ENCODE results near the gene LUC7L.
"Not testable (repeated sequence)": the region's sequence is repeated elsewhere in the genome, so short reads cannot be mapped to it uniquely, and the experiment has no call there.

The LUC7L gene

GRCh38 chr16:228151-228851, 948 bp downstream of the LUC7L start:
- no peak for DNase-seq

DNA sequence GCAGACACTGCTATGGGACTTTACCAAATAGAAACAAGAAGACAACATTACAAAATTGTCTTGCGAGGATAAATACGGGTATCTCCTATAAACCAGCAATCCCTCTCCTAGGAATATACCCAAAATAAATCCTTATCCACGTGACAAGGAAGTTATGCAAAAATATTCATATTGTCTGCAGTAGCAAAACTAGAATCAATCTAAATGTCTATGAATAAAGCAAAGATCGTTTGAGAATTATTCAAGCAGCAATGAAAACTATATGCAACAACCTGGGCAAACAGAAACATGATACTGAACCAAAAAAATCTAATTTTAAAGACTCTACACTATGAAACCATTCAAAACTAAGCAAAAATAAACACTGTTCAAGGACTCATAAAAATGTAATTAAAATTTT, 9.2 kb downstream of the LUC7L start:
- no peak for DNase-seq

- DNase-seq = no peak
These were observed 16.2 kb downstream of the LUC7L start for GRCh38 chr16:212999-213398.

GRCh38 chr16:211631-212180, 17.5 kb downstream of the LUC7L start:
- DNase-seq = not testable (repeated sequence)

GRCh38 chr16:209359-209758, 19.9 kb downstream of the LUC7L start:
- not testable (repeated sequence) for DNase-seq

- DNase-seq = not testable (repeated sequence)
These were observed 25.2 kb downstream of the LUC7L start for GRCh38 chr16:204046-204445.

DNA sequence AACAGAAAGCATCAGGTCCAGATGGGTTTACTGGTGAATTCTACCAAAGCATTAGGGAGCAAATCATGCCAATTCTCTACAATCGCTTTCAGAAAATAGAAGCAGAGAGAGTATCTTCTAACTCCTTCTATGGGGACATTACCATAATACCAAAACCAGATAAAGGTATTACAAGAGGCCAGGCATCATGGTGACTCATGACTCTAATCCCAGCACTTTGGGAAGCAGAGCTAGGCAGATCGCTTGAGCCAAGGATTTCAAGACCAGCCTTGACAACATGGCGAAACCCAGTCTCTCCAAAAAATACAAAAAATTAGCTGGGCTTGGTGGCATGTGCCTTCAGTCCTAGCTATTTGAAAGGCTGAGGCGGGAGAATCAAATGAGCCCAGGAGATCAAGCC, 26.0 kb downstream of the LUC7L start:
- no peak for DNase-seq

DNA sequence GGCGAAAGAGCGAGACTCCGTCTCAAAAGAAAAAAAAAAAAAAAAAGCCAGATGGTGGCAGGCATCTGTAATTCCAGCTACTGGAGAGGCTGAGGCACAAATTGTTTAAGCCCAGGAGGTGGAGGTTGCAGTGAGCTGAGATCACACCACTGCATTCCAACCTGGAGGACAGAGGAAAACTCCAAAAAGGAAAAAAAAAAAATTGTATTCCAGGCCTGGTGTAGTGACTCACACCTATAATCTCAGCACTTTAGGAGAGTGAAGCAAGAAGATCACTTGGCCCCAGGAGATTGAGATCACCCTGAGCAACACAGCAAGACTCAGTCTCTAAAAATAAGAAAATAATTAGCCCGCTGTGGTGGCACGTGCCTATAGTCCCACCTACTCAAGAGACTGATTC, 28.9 kb downstream of the LUC7L start:
- DNase-seq = peak; percentile 61

- DNase-seq = no peak
These were observed 34.7 kb downstream of the LUC7L start for GRCh38 chr16:194516-194915.

GRCh38 chr16:193441-193840, 35.8 kb downstream of the LUC7L start:
- DNase-seq = no peak

- no peak for DNase-seq
These were observed 36.6 kb downstream of the LUC7L start for GRCh38 chr16:192686-193085.

GRCh38 chr16:191831-192230, 37.4 kb downstream of the LUC7L start:
- no peak for DNase-seq

DNA sequence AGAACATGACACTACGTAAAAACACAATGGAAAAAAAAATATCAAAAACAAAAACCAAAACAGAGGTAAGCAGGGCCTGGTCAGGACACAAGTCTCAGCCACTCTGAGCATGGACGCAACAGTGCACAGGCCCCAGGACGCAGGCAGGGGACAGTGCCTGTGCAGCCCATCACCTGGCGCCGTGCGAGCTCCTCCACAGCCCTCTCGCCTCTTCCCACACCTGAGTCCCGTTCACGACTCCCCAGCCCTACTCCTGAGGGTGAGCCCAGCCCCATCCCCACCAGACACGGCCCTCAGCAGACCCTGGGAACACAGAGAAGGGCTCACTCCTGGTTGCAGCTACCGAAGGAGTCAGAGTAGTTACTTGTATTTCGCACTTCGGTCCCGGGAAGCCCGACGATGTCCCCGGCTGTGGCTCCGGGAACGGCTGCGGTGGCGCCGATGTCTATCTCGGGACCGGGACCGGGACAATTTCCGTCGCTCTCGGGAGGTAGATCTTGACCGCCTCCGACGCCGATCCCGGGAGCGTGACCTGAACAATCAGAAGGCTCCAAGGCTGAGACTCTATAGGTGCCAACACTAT, 39.6 kb downstream of the LUC7L start:
- DNase-seq = no peak

GRCh38 chr16:188674-189073, 40.6 kb downstream of the LUC7L start:
- peak; percentile 32 for DNase-seq

DNA sequence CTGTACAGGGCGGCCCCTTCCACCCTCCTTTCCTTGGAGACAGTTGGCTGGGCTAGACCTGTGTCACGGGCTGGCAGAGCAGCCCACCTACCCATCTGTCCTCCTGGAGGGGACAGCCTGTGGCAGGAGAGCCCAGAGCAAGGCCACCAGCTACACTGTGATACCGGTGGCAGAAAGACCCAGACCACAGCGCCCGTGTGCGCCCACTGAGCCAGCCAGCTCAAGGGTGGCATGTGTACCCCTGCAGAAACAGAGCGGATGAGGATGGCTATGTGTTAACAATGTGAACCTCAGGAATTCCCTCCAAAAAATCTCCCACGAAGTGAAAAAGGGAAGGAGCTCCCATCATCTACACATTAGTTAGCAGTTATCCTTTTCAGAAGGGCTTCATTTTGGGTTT, 41.9 kb downstream of the LUC7L start:
- DNase-seq = no peak

GRCh38 chr16:185691-186090, 43.6 kb downstream of the LUC7L start:
- DNase-seq = no peak

GRCh38 chr16:185213-185612, 44.0 kb downstream of the LUC7L start:
- no peak for DNase-seq

DNA sequence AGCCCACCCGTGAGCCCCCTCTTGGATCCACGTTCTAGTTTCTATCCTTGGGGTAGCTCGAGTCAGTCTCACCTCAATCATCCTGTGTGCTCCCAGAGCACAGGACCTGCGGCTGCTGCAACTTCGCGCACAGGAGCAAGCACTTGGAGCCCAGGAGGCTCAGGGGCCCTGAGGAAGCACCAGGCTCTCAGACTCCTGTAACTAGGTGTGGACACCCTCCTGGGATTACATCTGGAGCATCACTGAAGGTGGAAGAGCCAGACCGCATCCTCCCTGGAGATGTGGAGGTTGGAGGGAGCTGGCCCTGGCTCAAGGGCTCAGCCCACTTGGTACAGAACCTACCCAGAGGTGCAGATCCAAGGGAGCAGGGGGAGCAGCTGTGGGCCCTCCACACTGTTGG, 46.2 kb downstream of the LUC7L start:
- no peak for DNase-seq

DNA sequence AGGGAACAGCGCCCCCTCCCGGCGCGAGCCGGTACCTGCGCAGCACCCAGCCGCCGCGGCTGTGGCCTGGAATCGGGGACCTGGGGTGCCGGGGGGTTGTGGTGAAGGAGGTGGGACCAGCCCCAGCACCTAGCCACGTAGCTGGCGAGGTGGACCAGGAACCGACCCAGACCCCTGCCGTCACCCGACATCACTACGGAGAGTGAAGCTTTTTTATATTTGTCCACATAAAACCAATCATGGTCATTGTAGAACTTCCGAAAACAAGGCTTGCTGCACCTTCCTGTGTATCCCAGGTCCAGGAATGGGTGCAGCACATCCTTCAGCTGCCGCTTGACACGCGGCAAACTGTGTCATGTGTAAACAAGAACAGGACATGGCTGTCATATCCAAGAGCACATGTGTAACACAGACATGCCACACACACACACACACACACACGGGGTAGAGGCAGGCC, 47.7 kb downstream of the LUC7L start:
- peak; percentile 48 for DNase-seq

- DNase-seq = peak; percentile 81
These were observed 48.3 kb downstream of the LUC7L start for GRCh38 chr16:180681-181564.

DNA sequence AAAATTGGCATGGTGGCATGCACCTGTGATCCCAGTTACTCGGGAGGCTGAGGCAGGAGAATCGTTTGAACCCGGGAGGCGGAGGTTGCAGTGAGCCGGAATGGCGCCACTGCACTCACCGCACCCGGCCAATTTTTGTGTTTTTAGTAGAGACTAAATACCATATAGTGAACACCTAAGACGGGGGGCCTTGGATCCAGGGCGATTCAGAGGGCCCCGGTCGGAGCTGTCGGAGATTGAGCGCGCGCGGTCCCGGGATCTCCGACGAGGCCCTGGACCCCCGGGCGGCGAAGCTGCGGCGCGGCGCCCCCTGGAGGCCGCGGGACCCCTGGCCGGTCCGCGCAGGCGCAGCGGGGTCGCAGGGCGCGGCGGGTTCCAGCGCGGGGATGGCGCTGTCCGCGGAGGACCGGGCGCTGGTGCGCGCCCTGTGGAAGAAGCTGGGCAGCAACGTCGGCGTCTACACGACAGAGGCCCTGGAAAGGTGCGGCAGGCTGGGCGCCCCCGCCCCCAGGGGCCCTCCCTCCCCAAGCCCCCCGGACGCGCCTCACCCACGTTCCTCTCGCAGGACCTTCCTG, 49.1 kb downstream of the LUC7L start, which contains the start of gene HBQ1:
TSS of gene HBQ1 (plus strand) at position 359 of the 575 bp plus-strand sequence. CDS start at position 387, 28 bp downstream.
- DNase-seq = peak; percentile 38

DNA sequence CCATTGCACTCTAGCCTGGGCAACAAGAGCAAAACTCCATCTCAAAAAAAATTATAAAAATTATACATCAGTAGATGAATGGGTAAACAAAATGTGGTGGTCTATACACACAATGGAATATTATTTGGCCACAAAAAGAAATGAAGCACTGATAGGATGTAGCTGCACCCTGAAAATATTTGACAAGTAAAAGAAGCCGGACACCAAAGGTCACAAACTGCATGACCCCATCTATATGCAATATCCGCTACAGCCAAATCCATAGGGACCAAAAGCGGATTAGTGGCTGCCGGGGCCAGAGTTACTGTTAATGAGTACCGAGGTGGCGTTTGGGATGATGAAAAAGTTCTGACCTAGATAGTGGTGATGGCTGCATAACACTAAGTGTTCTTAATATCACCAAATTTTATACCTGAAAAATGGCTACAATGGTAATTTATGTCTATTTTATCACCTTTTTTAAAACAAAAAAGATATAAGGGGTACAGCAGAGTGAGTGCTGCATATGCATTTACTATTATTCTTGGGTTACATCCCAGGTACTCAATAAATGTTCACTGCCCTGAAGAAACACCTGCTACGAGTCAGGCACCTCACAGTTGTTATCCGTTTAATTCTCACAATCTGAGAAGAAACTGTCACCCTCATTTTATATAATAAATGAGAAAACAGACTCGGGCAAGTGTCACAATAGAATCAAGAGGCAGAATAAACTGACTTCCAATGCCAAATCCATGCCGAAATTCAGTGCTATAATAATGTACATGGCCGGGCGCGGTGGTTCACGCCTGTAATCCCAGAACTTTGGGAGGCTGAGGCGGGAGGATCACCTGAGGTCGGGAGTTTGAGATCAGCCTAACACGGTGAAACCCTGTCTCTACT, 49.8 kb downstream of the LUC7L start:
- no peak for DNase-seq
